ENCODE results near the gene EVI5L.
"Not testable (repeated sequence)": the region's sequence is repeated elsewhere in the genome, so short reads cannot be mapped to it uniquely, and the experiment has no call there.

EVI5L gene

DNA sequence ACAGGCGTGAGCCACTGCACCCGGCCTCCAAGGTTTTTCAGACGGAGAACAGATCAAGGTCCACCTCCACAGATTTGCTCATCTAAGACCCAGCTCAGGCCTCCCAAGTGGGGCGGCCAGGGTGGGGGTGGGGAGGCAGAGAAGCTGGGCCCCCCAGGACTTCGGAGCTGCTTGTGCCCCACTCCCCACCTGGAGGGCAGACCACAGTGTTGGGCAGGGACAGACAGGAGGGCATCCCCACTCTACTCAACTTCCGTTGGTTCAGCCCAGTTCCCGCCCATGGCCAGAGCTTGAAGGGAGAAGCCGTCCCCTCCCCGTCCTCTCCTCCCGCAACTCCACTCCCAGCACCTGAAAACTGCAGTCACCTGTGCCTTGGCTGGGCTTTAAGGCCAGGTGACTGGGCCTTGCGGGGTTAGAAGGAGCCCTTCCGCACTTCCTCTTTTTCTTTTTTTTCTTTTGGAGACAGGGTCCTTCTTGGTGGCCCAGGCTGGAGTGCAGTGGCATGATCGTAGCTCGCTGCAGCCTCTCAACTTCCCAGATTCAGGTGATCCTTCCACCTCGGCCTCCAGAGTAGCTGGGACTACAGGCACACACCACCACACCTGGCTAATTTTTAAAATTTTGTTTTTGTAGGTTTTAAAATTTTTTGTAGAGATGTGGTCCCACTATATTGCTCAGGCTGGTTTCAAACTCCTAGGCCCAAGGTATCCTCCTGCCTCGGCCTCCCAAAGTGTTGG is 57.6 kb downstream of the EVI5L start:
- no peaks in the 10 kb centered on the region for H3K4me1 ChIP-seq (ENCODE audit: control insufficient read depth, low read length)
- no peak overlapping the region for H3K4me2 ChIP-seq (ENCODE audit: low read length)
- peaks cover 13% of the 10 kb centered on the region for H3K27me3 ChIP-seq (ENCODE audit: control insufficient read depth, low read length)
- no peaks in the 10 kb centered on the region for H3K79me2 ChIP-seq (ENCODE audit: control insufficient read depth, low read length)
- H4K20me1 ChIP-seq (ENCODE audit: control insufficient read depth, insufficient read depth, low read depth, low read length): no peaks in the 10 kb centered on the region
- TF ChIP-seq EZH2phosphoT487 (IDR thresholded peaks at IDR 0.05; ENCODE audit: borderline replicate concordance, low read length): no peak
- no peak for TF ChIP-seq CTCF (IDR thresholded peaks at IDR 0.05; ENCODE audit: low read depth, low read length, poor library complexity, severe bottlenecking)
- no peaks in the 10 kb centered on the region for H3F3A ChIP-seq (ENCODE audit: control insufficient read depth, insufficient read depth)
- H3K9me3 ChIP-seq (ENCODE audit: control insufficient read depth, insufficient read depth, low read length): no peaks in the 10 kb centered on the region
- H3K36me3 ChIP-seq (ENCODE audit: control insufficient read depth, low read length): no peaks in the 10 kb centered on the region
- no peak overlapping the region for H3K27ac ChIP-seq (ENCODE audit: low read depth, low read length)
- H3K9me2 ChIP-seq (replicated peaks; ENCODE audit: control insufficient read depth, low read length): no peaks in the 10 kb centered on the region
- no peak overlapping the region for H3K4me3 ChIP-seq (ENCODE audit: low read length)

DNA sequence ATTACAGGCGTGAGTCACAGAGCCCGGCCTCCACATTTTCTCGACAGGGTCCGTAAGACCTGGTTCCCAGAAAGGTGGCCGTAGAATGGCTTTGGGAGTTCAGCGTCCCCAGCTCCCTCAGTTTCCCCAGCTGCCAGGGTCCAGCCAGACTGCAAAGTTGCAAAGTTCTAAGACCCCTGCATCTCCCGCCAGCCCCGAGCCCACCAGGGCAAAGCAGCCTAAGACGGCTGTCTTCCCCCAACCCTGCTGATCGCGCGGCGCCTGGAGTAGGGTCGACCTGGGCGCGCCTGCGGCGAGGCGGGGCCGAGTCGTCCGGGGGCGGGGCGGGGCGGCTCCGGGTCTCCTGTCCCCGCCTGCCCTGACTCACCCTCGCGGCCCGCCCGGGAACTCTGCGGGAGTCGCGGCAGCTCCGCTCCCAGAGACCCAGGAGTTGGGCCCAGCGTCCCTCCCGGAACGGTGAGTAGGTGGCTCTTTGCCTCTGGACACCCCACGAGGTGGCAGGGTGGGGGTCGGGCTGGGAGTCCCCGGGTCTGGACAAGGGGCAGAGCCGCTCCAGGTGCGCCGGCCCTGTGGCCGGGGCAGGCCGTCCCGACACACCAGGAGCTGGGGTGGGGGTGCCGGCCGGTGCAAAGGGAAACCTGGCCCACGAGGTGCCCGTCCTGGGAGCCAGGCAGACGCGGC is 58.3 kb downstream of the EVI5L start, which contains the start of gene LRRC8E:
TSS of gene LRRC8E (plus strand) at position 366 of the 681 bp plus-strand sequence. CDS start 7,094 bp downstream, outside the sequence.
- Histone ChIP-seq H4K20me1 (ENCODE audit: control insufficient read depth, insufficient read depth, low read depth, low read length) (no peaks in the 10 kb centered on the region), H3K9me3 (ENCODE audit: control insufficient read depth, insufficient read depth, low read length) (no peaks in the 10 kb centered on the region), H3K4me1 (ENCODE audit: control insufficient read depth, low read length) (no peaks in the 10 kb centered on the region), H3K36me3 (ENCODE audit: control insufficient read depth, low read length) (no peaks in the 10 kb centered on the region), H3K79me2 (ENCODE audit: control insufficient read depth, low read length) (no peaks in the 10 kb centered on the region), H3K27ac (ENCODE audit: low read depth, low read length) (no peak within 1 kb of the TSS), H3K4me3 (ENCODE audit: low read length) (no peak within 1 kb of the TSS), H3K4me2 (ENCODE audit: low read length) (no peak within 1 kb of the TSS), H3F3A (ENCODE audit: control insufficient read depth, insufficient read depth) (no peaks in the 10 kb centered on the region), H3K9me2 (replicated peaks; ENCODE audit: control insufficient read depth, low read length) (no peaks in the 10 kb centered on the region), H3K27me3 (ENCODE audit: control insufficient read depth, low read length) (peaks cover 13% of the 10 kb centered on the region)
- TF ChIP-seq CTCF (IDR thresholded peaks at IDR 0.05; ENCODE audit: low read depth, low read length, poor library complexity, severe bottlenecking) (no peak), EZH2phosphoT487 (IDR thresholded peaks at IDR 0.05; ENCODE audit: borderline replicate concordance, low read length) (no peak)

DNA sequence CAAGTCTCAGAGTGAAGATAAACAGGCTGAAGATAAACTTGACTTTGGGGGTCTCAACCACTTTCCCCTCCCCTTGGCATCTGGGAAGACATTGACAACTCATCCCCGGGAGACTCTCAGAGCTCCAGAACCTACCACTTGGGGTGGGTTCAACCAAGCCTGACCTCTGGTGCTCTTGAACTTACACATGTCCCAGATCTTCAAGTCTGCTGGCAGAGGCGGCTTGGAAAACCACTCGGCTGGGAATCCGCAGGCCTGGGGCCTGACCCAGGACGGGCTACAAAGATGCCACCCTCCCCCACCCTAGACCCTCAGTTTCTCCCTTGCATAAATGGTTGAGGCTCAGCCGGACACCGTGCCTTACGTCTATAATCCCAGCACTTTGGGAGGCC is 58.8 kb downstream of the EVI5L start:
- Histone ChIP-seq H3K79me2 (ENCODE audit: control insufficient read depth, low read length) (no peaks in the 10 kb centered on the region), H3K4me1 (ENCODE audit: control insufficient read depth, low read length) (no peaks in the 10 kb centered on the region), H3K9me3 (ENCODE audit: control insufficient read depth, insufficient read depth, low read length) (no peaks in the 10 kb centered on the region), H3K4me2 (ENCODE audit: low read length) (no peak overlapping the region), H3K36me3 (ENCODE audit: control insufficient read depth, low read length) (no peaks in the 10 kb centered on the region), H4K20me1 (ENCODE audit: control insufficient read depth, insufficient read depth, low read depth, low read length) (no peaks in the 10 kb centered on the region), H3K4me3 (ENCODE audit: low read length) (no peak overlapping the region), H3F3A (ENCODE audit: control insufficient read depth, insufficient read depth) (no peaks in the 10 kb centered on the region), H3K27ac (ENCODE audit: low read depth, low read length) (no peak overlapping the region), H3K9me2 (replicated peaks; ENCODE audit: control insufficient read depth, low read length) (no peaks in the 10 kb centered on the region), H3K27me3 (ENCODE audit: control insufficient read depth, low read length) (peaks cover 13% of the 10 kb centered on the region)
- TF ChIP-seq EZH2phosphoT487 (IDR thresholded peaks at IDR 0.05; ENCODE audit: borderline replicate concordance, low read length): no peak
- TF ChIP-seq CTCF (IDR thresholded peaks at IDR 0.05; ENCODE audit: low read depth, low read length, poor library complexity, severe bottlenecking): no peak

DNA sequence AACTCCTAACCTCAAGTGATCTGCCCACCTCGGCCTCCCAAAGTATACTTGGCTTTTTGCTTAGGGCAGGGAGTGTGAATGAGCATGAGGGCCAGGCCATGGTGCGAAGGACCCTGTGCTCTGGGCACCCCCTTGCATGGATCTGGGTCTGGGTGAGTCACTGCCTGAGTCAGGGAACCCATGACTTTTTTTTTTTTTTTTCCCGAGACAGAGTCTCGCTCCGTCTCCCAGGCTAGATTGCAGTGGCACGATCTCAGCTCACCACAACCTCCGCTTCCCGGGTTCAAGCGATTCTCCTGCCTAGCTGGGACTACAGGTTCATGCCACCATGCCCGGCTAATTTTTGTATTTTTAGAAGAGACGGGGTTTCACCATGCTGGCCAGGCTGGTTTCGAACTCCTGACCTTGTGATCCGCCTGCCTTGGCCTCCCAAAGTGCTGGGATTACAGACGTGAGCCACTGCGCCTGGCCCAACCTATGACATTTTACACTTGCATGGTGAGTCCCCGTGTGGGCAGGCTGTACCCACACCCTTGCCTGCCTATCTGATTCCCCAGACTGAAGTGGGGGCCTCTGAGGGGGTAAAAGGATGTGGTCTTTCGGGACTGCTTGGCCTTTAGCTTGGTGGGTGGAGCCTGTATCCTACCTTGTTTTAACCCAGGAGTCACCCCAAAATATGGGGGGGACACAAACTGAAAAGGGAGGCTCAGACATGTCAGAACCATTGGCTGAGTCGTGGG is 63.5 kb downstream of the EVI5L start:
- H3K79me2 ChIP-seq (ENCODE audit: control insufficient read depth, low read length); H3K4me1 ChIP-seq (ENCODE audit: control insufficient read depth, low read length); H3K9me2 ChIP-seq (replicated peaks; ENCODE audit: control insufficient read depth, low read length); H3K27me3 ChIP-seq (ENCODE audit: control insufficient read depth, low read length); H3F3A ChIP-seq (ENCODE audit: control insufficient read depth, insufficient read depth); H3K27ac ChIP-seq (ENCODE audit: low read depth, low read length); H3K4me3 ChIP-seq (ENCODE audit: low read length); H3K9me3 ChIP-seq (ENCODE audit: control insufficient read depth, insufficient read depth, low read length); H4K20me1 ChIP-seq (ENCODE audit: control insufficient read depth, insufficient read depth, low read depth, low read length); H3K4me2 ChIP-seq (ENCODE audit: low read length); H3K36me3 ChIP-seq (ENCODE audit: control insufficient read depth, low read length): not testable (repeated sequence)
